ENCODE results near the gene TP53I3.

DNA sequence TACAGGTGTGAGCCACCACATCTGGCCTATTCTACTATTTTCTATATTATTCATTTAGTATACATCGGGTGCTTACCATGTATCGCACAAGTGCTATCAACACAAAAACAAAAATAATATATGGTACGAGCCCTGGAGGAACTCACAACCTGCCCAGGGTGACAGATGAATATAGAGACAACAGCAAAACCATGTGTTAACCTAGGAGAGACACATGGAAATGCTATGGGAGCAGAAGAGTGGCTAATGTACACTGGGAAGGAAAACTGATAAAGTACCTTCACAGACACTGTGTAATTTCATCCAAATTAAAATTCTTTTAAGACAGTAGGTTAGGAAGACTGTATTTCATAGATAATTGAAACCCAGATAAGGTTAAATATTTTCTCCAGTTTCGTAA is 12.4 kb downstream of the TP53I3 start:
- no peak for TF ChIP-seq EZH2phosphoT487 (IDR thresholded peaks at IDR 0.05; ENCODE audit: borderline replicate concordance)
- TF ChIP-seq, protein P1, sequence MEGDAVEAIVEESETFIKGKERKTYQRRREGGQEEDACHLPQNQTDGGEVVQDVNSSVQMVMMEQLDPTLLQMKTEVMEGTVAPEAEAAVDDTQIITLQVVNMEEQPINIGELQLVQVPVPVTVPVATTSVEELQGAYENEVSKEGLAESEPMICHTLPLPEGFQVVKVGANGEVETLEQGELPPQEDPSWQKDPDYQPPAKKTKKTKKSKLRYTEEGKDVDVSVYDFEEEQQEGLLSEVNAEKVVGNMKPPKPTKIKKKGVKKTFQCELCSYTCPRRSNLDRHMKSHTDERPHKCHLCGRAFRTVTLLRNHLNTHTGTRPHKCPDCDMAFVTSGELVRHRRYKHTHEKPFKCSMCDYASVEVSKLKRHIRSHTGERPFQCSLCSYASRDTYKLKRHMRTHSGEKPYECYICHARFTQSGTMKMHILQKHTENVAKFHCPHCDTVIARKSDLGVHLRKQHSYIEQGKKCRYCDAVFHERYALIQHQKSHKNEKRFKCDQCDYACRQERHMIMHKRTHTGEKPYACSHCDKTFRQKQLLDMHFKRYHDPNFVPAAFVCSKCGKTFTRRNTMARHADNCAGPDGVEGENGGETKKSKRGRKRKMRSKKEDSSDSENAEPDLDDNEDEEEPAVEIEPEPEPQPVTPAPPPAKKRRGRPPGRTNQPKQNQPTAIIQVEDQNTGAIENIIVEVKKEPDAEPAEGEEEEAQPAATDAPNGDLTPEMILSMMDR (conservative IDR thresholded peaks at IDR 0.05; ENCODE audit: low read length), result no peak

Measured in Loucy (cell line).